DOHH2 (cell line): ENCODE data around the gene EIF2S3.

Experiments used
- EZH2phosphoT487 ChIP-seq: fragments of 200-600 bp; sonication (generic); IDR thresholded peaks from 2 replicates; pipeline ENCODE4 v1.6.1; 2017; ENCODE audit warnings: borderline replicate concordance, mild to moderate bottlenecking, antibody characterized with exemption, low read length, moderate library complexity, mixed read lengths
- TF ChIP-seq, protein P1 (sequence below): fragments of 200-600 bp; sonication (generic); IDR thresholded peaks from one replicate; pipeline ENCODE4 v1.5.1; 2014; ENCODE audit warnings: antibody characterized with exemption, mild to moderate bottlenecking, low read depth, low read length; ENCODE audit not compliant: poor library complexity, severe bottlenecking

- TF ChIP-seq, protein P1, sequence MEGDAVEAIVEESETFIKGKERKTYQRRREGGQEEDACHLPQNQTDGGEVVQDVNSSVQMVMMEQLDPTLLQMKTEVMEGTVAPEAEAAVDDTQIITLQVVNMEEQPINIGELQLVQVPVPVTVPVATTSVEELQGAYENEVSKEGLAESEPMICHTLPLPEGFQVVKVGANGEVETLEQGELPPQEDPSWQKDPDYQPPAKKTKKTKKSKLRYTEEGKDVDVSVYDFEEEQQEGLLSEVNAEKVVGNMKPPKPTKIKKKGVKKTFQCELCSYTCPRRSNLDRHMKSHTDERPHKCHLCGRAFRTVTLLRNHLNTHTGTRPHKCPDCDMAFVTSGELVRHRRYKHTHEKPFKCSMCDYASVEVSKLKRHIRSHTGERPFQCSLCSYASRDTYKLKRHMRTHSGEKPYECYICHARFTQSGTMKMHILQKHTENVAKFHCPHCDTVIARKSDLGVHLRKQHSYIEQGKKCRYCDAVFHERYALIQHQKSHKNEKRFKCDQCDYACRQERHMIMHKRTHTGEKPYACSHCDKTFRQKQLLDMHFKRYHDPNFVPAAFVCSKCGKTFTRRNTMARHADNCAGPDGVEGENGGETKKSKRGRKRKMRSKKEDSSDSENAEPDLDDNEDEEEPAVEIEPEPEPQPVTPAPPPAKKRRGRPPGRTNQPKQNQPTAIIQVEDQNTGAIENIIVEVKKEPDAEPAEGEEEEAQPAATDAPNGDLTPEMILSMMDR = no peak
- TF ChIP-seq EZH2phosphoT487 = no peak
Measured at GRCh38 chrX:24012266-24012665, 42.5 kb upstream of the EIF2S3 start.
